ACC112 (cell line): ENCODE results near the gene RGPD5.
"Not testable (repeated sequence)": the region's sequence is repeated elsewhere in the genome, so short reads cannot be mapped to it uniquely, and the experiment has no call there.

ENCODE experiments used
- H2AFZ ChIP-seq: fragments of 200-600 bp; sonication (generic); one replicate; pipeline ENCODE4 v1.6.0; 2017; ENCODE audit warnings: antibody characterized with exemption, low read length; ENCODE audit not compliant: unreplicated experiment
- H3K27ac ChIP-seq: fragments of 200-600 bp; sonication (generic); 2 replicates; pipeline ENCODE4 v1.5.1; 2014; ENCODE audit warnings: low read depth, mild to moderate bottlenecking, antibody characterized with exemption, low read length, moderate library complexity
- H3K27me3 ChIP-seq: fragments of 200-600 bp; sonication (generic); 2 replicates; pipeline ENCODE4 v1.6.1; 2014; ENCODE audit warnings: mild to moderate bottlenecking, antibody characterized with exemption, low read length, moderate library complexity, mixed read lengths; ENCODE audit not compliant: insufficient read depth
- H3K36me3 ChIP-seq: fragments of 200-600 bp; sonication (generic); 2 replicates; pipeline ENCODE4 v1.6.1; 2016; ENCODE audit warnings: mild to moderate bottlenecking, antibody characterized with exemption, low read length, moderate library complexity, mixed read lengths; ENCODE audit not compliant: insufficient read depth
- H3K4me1 ChIP-seq: fragments of 200-600 bp; sonication (generic); one replicate; pipeline ENCODE4 v1.6.1; 2016; ENCODE audit warnings: low read length, mixed read lengths; ENCODE audit not compliant: insufficient read depth, unreplicated experiment, control insufficient read depth
- H3K4me3 ChIP-seq: fragments of 200-600 bp; sonication (generic); 2 replicates; pipeline ENCODE4 v1.5.1; 2014; ENCODE audit warnings: mild to moderate bottlenecking, low read depth, low read length
- H3K79me2 ChIP-seq: fragments of 200-600 bp; sonication (generic); one replicate; pipeline ENCODE4 v1.6.0; 2016; ENCODE audit warnings: low read length; ENCODE audit not compliant: control insufficient read depth, unreplicated experiment, insufficient read depth

RGPD5 gene

DNA sequence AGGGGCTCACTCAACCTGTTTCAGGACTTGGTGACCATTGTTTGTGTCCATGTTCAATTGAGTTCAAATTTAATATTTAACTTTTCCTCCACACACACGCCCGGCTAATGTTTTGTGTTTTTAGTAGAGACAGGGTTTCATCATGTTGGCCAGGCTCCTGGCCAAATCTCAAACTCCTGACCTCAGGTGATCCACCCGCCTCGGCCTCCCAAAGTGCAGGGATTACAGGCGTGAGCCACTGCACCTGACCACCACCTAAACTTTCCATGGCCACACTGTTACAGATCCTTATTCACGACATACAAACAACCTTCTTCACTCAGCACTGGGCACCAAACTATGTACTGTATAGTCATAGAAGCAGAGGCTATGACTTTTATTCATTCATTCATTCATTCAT lies 100.0 kb downstream of the RGPD5 start:
- not testable (repeated sequence) for H3K27ac ChIP-seq, H3K4me3 ChIP-seq, H3K79me2 ChIP-seq, H3K27me3 ChIP-seq, H3K4me1 ChIP-seq, H3K36me3 ChIP-seq, H2AFZ ChIP-seq

DNA sequence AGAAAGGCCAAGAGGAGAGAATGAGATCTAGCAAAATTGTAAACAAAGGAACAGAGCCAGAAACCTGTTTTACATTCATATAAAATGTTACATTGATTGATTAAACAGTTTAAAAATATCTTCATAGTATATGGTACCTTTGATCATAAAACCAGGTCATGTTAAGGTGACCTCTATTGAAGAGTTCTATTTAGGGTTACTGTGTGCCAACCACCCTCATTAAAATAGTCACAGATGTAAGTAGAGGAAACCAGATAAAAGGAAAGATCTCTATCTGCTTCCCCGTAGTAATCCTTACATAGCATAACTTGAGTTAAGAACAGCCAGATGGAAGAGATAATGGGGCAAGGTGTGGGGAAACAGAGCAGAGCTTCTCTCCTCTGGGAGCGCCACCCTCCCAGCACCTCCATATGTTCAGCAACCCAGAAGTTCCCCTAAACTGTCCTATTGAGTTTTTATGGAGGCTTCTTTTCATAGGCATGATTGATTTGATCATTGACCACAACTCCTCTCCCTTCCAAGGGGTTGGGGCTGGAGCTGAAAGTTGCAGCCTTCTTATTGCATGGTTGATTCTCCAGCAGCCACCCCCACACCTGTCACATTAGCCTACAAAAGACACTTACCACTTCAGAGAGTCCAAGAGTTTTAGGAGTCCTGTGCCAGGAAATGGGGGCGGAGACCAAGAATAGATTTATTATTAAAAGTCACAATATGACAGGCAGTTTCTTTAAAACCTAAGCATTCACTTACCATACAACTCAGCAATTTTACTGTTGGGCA lies 101.2 kb downstream of the RGPD5 start:
- H3K4me1 ChIP-seq, H3K79me2 ChIP-seq, H3K27me3 ChIP-seq, H3K4me3 ChIP-seq, H3K36me3 ChIP-seq, H2AFZ ChIP-seq, H3K27ac ChIP-seq: not testable (repeated sequence)

GRCh38 chr2:109896212-109896611 lies 102.1 kb downstream of the RGPD5 start:
- not testable (repeated sequence) for H3K4me1 ChIP-seq, H3K27ac ChIP-seq, H3K79me2 ChIP-seq, H2AFZ ChIP-seq, H3K27me3 ChIP-seq, H3K4me3 ChIP-seq, H3K36me3 ChIP-seq

- H3K27me3 ChIP-seq, H3K4me3 ChIP-seq, H3K79me2 ChIP-seq, H3K27ac ChIP-seq, H3K36me3 ChIP-seq, H3K4me1 ChIP-seq, H2AFZ ChIP-seq: not testable (repeated sequence)
Measured at GRCh38 chr2:109897769-109898461, 103.8 kb downstream of the RGPD5 start.

DNA sequence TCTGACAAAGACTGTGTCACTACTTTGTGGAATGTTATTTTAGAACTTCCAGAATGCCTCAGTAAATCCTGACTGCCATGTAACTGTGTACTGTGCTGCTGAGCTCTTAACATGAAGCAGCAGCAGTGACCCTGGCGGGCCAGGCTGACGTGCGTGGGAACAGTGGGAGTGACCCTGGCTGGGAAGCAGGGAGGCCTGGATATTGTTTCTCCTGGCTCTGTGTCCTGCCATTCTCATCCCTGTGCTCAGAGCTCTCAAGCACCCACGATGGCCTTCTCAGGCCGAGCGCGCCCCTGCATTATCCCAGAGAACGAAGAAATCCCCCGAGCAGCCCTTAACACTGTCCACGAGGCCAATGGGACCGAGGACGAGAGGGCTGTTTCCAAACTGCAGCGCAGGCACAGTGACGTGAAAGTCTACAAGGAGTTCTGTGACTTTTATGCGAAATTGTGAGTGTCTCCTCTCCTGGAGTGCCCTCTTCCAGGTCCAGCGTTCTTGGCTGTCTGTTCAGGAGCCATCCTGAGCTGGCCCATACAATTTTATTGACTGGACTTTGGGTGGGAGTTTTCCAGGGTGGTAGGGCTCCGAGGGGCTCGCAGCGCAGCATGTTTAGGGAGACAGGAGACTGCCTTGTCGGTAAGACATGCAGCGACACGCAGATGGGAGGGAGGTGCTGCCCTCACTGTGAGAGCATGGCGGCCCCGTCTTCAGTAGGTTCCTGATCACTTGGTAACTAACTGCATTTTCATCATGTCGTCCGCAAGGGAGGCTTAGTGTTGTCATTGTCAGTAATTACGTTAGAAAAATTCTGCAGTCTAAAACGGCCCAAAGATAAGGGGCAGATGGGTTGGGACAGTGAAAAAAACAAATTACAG lies 104.6 kb downstream of the RGPD5 start, which contains the start of gene LIMS3:
Gene LIMS3, plus strand, starts transcription at position 227 of the 875 bp plus-strand sequence. Its CDS starts 41 bp downstream, at position 268.
- H3K4me3 ChIP-seq, H3K36me3 ChIP-seq, H2AFZ ChIP-seq, H3K4me1 ChIP-seq, H3K79me2 ChIP-seq, H3K27me3 ChIP-seq, H3K27ac ChIP-seq: not testable (repeated sequence)

DNA sequence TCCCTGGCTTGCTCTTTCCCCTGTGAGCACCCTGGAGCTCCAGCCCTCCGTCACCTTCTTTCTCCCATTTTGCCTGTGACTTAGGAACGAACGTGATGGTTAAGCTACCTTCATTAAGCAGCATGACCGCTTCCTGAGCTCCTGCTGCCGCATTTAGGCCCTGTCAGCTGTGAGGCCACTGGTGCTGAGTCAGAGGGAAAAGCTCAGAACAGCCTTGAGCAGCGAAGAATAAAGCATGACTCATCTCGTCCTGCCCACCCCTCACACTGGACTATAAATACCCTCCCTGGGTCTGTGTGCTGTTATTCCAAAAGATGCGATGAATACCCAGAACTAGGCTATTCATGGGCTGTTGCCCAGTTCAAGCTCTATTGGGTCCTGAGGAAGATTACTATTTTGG lies 111.7 kb downstream of the RGPD5 start:
- H3K36me3 ChIP-seq, H2AFZ ChIP-seq, H3K27me3 ChIP-seq: not testable (repeated sequence)

More for the DNA sequence above, 111.7 kb downstream of the RGPD5 start:
- not testable (repeated sequence) for H3K4me1 ChIP-seq, H3K79me2 ChIP-seq, H3K4me3 ChIP-seq, H3K27ac ChIP-seq
